ENCODE results near the gene QTRT2.

Gene QTRT2

GRCh38 chr3:114122027-114122709, 65.6 kb downstream of the QTRT2 start:
- no peak for DNase-seq (ENCODE audit: low spot score)

- DNase-seq (ENCODE audit: low spot score): no peak
Measured at GRCh38 chr3:114126461-114126860, 69.9 kb downstream of the QTRT2 start.

- no peak for DNase-seq (ENCODE audit: low spot score)
Measured at GRCh38 chr3:114127517-114127916, 71.0 kb downstream of the QTRT2 start.

- no peak for DNase-seq (ENCODE audit: low spot score)
Measured at GRCh38 chr3:114128231-114128630, 71.7 kb downstream of the QTRT2 start.

- no peak for DNase-seq (ENCODE audit: low spot score)
Measured at GRCh38 chr3:114128826-114129225, 72.3 kb downstream of the QTRT2 start.

- DNase-seq (ENCODE audit: low spot score): no peak
Measured at GRCh38 chr3:114132500-114132899, 76.0 kb downstream of the QTRT2 start.

- DNase-seq (ENCODE audit: low spot score): no peak
Measured at GRCh38 chr3:114133947-114134346, 77.4 kb downstream of the QTRT2 start.

Measured in iPS-NIHi11 (cell line).